ENCODE measurements around the gene THEMIS.

DNA sequence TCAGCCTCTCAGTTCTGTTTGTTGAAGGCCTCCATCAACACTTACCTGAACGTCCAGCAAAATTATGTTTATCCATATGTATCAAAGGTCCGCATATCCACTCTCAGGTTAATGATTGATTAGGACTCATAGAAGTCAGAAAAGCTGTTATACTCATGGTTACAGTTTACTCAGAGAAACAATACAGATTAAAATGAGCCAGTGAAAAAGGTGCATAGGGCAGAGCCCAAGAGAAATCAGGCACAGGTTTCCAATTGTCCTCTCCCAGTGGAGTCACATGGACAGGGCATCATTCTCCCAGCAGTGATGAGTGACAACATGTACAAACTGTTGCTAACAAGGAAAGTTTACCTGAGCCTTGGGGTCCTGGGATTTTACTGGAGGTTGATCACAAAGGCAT lies 36.2 kb downstream of the THEMIS start:
- TF ChIP-seq POLR2A (IDR thresholded peaks at IDR 0.05) (no peak), EP300 (IDR thresholded peaks at IDR 0.05; ENCODE audit: low read depth) (no peak)
